ENCODE data around the gene PPARG. TPM values are rescaled to one million over a fixed set of nuclear protein-coding genes. Genes with fewer than 3 reads are reported as not detected.

The PPARG gene
- polyA plus RNA-seq, 1 donor (not counting 4 experiments of a cell fraction or from before 2014, with no cell fraction given), result 3.1 TPM

DNA sequence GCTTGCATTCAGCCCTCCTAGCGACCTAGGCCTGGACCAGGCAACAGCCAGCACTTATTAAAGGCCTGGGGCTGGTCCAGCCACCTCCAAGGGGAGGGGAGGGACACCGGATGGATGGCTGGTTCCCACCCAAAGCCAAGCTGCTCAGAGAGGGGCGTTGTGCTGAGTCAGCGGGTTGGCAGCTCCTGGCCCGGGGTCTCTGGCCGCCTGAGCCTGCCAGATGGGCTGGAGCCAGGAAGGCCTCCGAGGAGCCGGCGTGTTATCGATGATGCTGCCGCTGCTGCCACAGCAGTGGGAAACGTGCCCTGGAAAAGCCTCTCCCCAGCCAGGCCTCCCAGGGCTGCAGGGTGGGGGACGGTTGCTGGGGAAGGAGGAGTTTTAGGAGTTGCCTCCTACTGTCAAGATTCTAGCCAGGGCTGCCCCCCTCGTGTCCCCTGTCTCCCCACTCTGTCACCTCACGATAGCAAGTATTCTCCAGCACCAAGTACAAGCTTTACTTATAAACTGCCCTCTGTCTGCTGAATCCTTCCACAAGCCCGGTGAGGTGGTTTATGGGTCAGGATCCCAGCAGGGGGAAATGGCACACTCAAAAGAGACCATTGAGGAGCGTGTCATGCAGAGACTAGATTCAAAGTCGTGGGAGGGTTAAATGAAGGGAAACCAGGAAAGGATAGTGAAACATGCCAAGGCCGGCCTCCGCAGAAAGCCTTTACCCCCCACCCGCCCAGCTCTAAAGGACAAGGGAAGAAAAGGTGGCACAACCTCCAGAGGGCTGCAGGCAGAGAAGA, 152.3 kb downstream of the PPARG start:
- H3K9me1 ChIP-seq (ENCODE audit: control insufficient read depth, extremely low read depth, insufficient read depth, low read length), result no peaks in the 10 kb centered on the region
- TF ChIP-seq, protein P1, sequence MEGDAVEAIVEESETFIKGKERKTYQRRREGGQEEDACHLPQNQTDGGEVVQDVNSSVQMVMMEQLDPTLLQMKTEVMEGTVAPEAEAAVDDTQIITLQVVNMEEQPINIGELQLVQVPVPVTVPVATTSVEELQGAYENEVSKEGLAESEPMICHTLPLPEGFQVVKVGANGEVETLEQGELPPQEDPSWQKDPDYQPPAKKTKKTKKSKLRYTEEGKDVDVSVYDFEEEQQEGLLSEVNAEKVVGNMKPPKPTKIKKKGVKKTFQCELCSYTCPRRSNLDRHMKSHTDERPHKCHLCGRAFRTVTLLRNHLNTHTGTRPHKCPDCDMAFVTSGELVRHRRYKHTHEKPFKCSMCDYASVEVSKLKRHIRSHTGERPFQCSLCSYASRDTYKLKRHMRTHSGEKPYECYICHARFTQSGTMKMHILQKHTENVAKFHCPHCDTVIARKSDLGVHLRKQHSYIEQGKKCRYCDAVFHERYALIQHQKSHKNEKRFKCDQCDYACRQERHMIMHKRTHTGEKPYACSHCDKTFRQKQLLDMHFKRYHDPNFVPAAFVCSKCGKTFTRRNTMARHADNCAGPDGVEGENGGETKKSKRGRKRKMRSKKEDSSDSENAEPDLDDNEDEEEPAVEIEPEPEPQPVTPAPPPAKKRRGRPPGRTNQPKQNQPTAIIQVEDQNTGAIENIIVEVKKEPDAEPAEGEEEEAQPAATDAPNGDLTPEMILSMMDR (optimal IDR thresholded peaks at IDR 0.05 in 1 of 3, IDR thresholded peaks at IDR 0.05 in 1 of 3, conservative IDR thresholded peaks at IDR 0.05 in 1 of 3; ENCODE audit: extremely low read depth in 1 of 3, insufficient read depth in 2 of 3, low read length in 3 of 3), result no peak
- no peak for TF ChIP-seq EZH2 (IDR thresholded peaks at IDR 0.05; ENCODE audit: low read length)
- H2AFZ ChIP-seq (ENCODE audit: control insufficient read depth, low read length), result no peak overlapping the region
- no peaks in the 10 kb centered on the region for H4K20me1 ChIP-seq (ENCODE audit: control insufficient read depth, extremely low read depth, insufficient read depth, low read length)
- no peaks in the 10 kb centered on the region for H3K9me3 ChIP-seq (ENCODE audit: control insufficient read depth, low read depth, low read length)
- dilution Hi-C loops (cut with MboI; ENCODE audit: extremely low pct_ligation_motif_present, low sequenced_read_pairs), result no loop called here
- H3K36me3 ChIP-seq (ENCODE audit: control insufficient read depth in 2 of 2, extremely low read depth in 1 of 2, insufficient read depth in 2 of 2, low read length in 2 of 2), result no peaks in the 10 kb centered on the region
- H3K4me1 ChIP-seq (ENCODE audit: control insufficient read depth, extremely low read depth, insufficient read depth, low read length), result peaks cover 7% of the 10 kb centered on the region
- H3K79me2 ChIP-seq (ENCODE audit: control insufficient read depth, insufficient read depth, low read length), result no peaks in the 10 kb centered on the region
- H3K27ac ChIP-seq (ENCODE audit: control insufficient read depth, insufficient read depth, low read length), result no peak overlapping the region
- no peak overlapping the region for H3K9ac ChIP-seq (ENCODE audit: control insufficient read depth, extremely low read depth, insufficient read depth, low read length)
- no peak overlapping the region for H3K4me2 ChIP-seq (ENCODE audit: control insufficient read depth, extremely low read depth, insufficient read depth, low read depth, low read length)
- no peak overlapping the region for H3K4me3 ChIP-seq (ENCODE audit: control insufficient read depth in 2 of 3, extremely low read depth in 1 of 3, insufficient read depth in 2 of 3, low read depth in 1 of 3, low read length in 3 of 3)
- FAIRE-seq (no peak), DNase-seq (ENCODE audit: low read depth, low spot score) (no peak)
- H3K27me3 ChIP-seq (ENCODE audit: control insufficient read depth, extremely low read depth, insufficient read depth, low read length), result peaks cover 21% of the 10 kb centered on the region

DNA sequence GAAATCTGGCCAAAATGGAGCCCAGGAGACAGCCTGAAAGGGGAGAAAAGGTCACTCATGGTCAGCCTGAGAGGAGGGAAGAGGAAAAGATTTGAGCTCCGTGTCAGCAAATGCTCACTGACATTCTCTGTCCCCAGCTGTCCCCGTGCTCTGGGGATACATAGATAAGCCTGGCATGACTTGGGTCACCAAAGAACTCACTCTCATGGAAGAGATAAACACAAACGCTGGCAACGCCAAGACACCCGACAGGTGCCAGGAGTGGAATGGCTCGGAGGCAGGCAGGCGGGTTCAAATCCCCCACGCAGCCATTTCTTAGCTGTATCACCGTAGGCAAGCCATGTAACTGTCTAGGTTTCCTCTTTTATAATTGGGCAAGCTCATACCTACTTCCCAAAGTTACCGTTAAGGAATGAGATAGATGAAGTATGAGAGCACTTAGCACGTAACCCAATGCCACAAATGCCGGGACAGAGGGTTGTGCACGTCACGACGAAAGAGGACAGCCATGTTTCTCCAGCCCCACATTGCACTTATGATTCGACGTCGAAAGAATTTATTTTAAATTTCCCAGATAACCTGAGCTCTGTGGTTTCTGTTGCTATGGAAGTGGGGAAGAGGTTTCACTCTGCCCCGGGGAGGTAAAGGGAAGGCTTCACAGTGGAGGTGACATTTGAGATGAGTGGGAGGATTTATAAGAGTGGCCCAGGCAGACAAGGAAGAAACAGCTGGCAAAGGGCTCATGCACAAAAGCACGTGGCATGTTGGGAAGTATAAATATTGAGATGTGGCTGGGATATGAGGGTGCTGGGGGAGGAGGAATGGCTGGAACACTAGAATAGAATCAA, 154.0 kb downstream of the PPARG start:
- peaks cover 25% of the 10 kb centered on the region for H3K27me3 ChIP-seq (ENCODE audit: control insufficient read depth, extremely low read depth, insufficient read depth, low read length)
- no peak overlapping the region for H3K4me2 ChIP-seq (ENCODE audit: control insufficient read depth, extremely low read depth, insufficient read depth, low read depth, low read length)
- no peak for DNase-seq (ENCODE audit: low read depth, low spot score)
- H3K9ac ChIP-seq (ENCODE audit: control insufficient read depth, extremely low read depth, insufficient read depth, low read length), result no peak overlapping the region
- no peaks in the 10 kb centered on the region for H3K9me3 ChIP-seq (ENCODE audit: control insufficient read depth, low read depth, low read length)
- H3K36me3 ChIP-seq (ENCODE audit: control insufficient read depth in 2 of 2, extremely low read depth in 1 of 2, insufficient read depth in 2 of 2, low read length in 2 of 2), result no peaks in the 10 kb centered on the region
- H3K4me1 ChIP-seq (ENCODE audit: control insufficient read depth, extremely low read depth, insufficient read depth, low read length), result peaks cover 7% of the 10 kb centered on the region
- no peak overlapping the region for H3K27ac ChIP-seq (ENCODE audit: control insufficient read depth, insufficient read depth, low read length)
- H3K9me1 ChIP-seq (ENCODE audit: control insufficient read depth, extremely low read depth, insufficient read depth, low read length), result no peaks in the 10 kb centered on the region
- H3K4me3 ChIP-seq (ENCODE audit: control insufficient read depth in 2 of 3, extremely low read depth in 1 of 3, insufficient read depth in 2 of 3, low read depth in 1 of 3, low read length in 3 of 3), result no peak overlapping the region
- H2AFZ ChIP-seq (ENCODE audit: control insufficient read depth, low read length), result no peak overlapping the region
- no peak for FAIRE-seq
- H4K20me1 ChIP-seq (ENCODE audit: control insufficient read depth, extremely low read depth, insufficient read depth, low read length), result no peaks in the 10 kb centered on the region
- peak; percentile 38 for TF ChIP-seq EZH2 (IDR thresholded peaks at IDR 0.05; ENCODE audit: low read length)
- TF ChIP-seq, protein P1 (optimal IDR thresholded peaks at IDR 0.05 in 1 of 3, IDR thresholded peaks at IDR 0.05 in 1 of 3, conservative IDR thresholded peaks at IDR 0.05 in 1 of 3; ENCODE audit: extremely low read depth in 1 of 3, insufficient read depth in 2 of 3, low read length in 3 of 3), result no peak
- H3K79me2 ChIP-seq (ENCODE audit: control insufficient read depth, insufficient read depth, low read length), result no peaks in the 10 kb centered on the region
- dilution Hi-C loops (cut with MboI; ENCODE audit: extremely low pct_ligation_motif_present, low sequenced_read_pairs), result no loop called here
